ENCODE results near the gene GLIPR1. TPM values are rescaled to one million over a fixed set of nuclear protein-coding genes. Genes with fewer than 3 reads are reported as not detected.
"Not testable (repeated sequence)": the region's sequence is repeated elsewhere in the genome, so short reads cannot be mapped to it uniquely, and the experiment has no call there.

Gene GLIPR1
- total RNA-seq, 2 experiments from 2014 or later = 30.5 to 33.0 TPM

- Mint-ChIP-seq H3K27ac (no peak overlapping the region), H3K27me3 (ENCODE audit: low read depth) (peaks cover 6% of the 10 kb centered on the region), H3K9me3 (ENCODE audit: insufficient read depth) (no peaks in the 10 kb centered on the region), H3K36me3 (ENCODE audit: low read depth) (no peaks in the 10 kb centered on the region), H3K4me3 (no peak overlapping the region), H3K4me1 (ENCODE audit: low read depth) (no peaks in the 10 kb centered on the region)
- ATAC-seq = no peak
- DNase-seq = no peak
- ChIA-PET POLR2A (no interaction called here), CTCF (interaction anchor here (1.3 kb wide), 2 partner anchors 9 to 37 kb away, joined by 3 to 5 read pairs; no protein-coding TSS in a partner anchor)
These were observed 33.7 kb upstream of the GLIPR1 start for GRCh38 chr12:75446857-75447256.

- DNase-seq = no peak
These were observed 32.7 kb upstream of the GLIPR1 start for GRCh38 chr12:75447691-75448393.

GRCh38 chr12:75452675-75453330, 27.8 kb upstream of the GLIPR1 start:
- no peak overlapping the region for H3K4me3 Mint-ChIP-seq
- DNase-seq = no peak
- peaks cover 2% of the 10 kb centered on the region for H3K27me3 Mint-ChIP-seq (ENCODE audit: low read depth)
- no peak for ATAC-seq
- H3K4me1 Mint-ChIP-seq (ENCODE audit: low read depth) = peaks cover 18% of the 10 kb centered on the region
- peaks cover 3% of the 10 kb centered on the region for H3K9me3 Mint-ChIP-seq (ENCODE audit: insufficient read depth)
- peaks cover 12% of the 10 kb centered on the region for H3K36me3 Mint-ChIP-seq (ENCODE audit: low read depth)
- no peak overlapping the region for H3K27ac Mint-ChIP-seq
- ChIA-PET CTCF (interaction anchor here (1.0 to 1.6 kb wide), 3 partner anchors 14 to 118 kb away, joined by 3 to 5 read pairs (median 3); partner anchors contain the start of genes GLIPR1 and GLIPR1L1), POLR2A (interaction anchor here (0.7 kb wide), 1 partner anchor 464 kb away, joined by 4 read pairs; no protein-coding TSS in a partner anchor)

More at GRCh38 chr12:75447691-75448393, 32.7 kb upstream of the GLIPR1 start:
- Mint-ChIP-seq H3K9me3 (ENCODE audit: insufficient read depth) (no peaks in the 10 kb centered on the region), H3K4me1 (ENCODE audit: low read depth) (no peaks in the 10 kb centered on the region), H3K36me3 (ENCODE audit: low read depth) (no peaks in the 10 kb centered on the region), H3K4me3 (no peak overlapping the region), H3K27me3 (ENCODE audit: low read depth) (peaks cover 6% of the 10 kb centered on the region), H3K27ac (no peak overlapping the region)
- ChIA-PET POLR2A (no interaction called here), CTCF (no interaction called here)
- no peak for ATAC-seq

- Mint-ChIP-seq H3K36me3 (ENCODE audit: low read depth) (peaks cover 21% of the 10 kb centered on the region), H3K4me1 (ENCODE audit: low read depth) (peaks cover 43% of the 10 kb centered on the region), H3K27me3 (ENCODE audit: low read depth) (no peaks in the 10 kb centered on the region), H3K4me3 (no peak overlapping the region), H3K9me3 (ENCODE audit: insufficient read depth) (peaks cover 12% of the 10 kb centered on the region), H3K27ac (no peak overlapping the region)
- ATAC-seq = no peak
- ChIA-PET CTCF (interaction anchor here (1.1 to 3.4 kb wide), 5 partner anchors 10 to 64 kb away, joined by 3 to 24 read pairs (median 4); partner anchors contain the start of genes GLIPR1 and GLIPR1L2), POLR2A (interaction anchor here (1.1 kb wide), 1 partner anchor 25 kb away, joined by 4 read pairs; the partner anchor contains the start of gene GLIPR1)
- no peak for DNase-seq
These were observed 24.7 kb upstream of the GLIPR1 start for GRCh38 chr12:75455839-75456238.

- peak overlapping the region; percentile 27 for H3K27ac Mint-ChIP-seq
- peaks cover 21% of the 10 kb centered on the region for H3K36me3 Mint-ChIP-seq (ENCODE audit: low read depth)
- CTCF ChIA-PET = interaction anchor here (1.0 to 3.4 kb wide), 4 partner anchors 12 to 66 kb away, joined by 3 to 24 read pairs (median 6); partner anchors contain the start of gene GLIPR1L2
- H3K27me3 Mint-ChIP-seq (ENCODE audit: low read depth) = no peaks in the 10 kb centered on the region
- POLR2A ChIA-PET = interaction anchor here (0.8 kb wide), 1 partner anchor 54 kb away, joined by 4 read pairs; the partner anchor contains the start of gene KRR1
- H3K9me3 Mint-ChIP-seq (ENCODE audit: insufficient read depth) = peaks cover 12% of the 10 kb centered on the region
- no peak for DNase-seq
- no peak overlapping the region for H3K4me3 Mint-ChIP-seq
- peak; percentile 44 for ATAC-seq
- peaks cover 43% of the 10 kb centered on the region for H3K4me1 Mint-ChIP-seq (ENCODE audit: low read depth)
These were observed 23.4 kb upstream of the GLIPR1 start for GRCh38 chr12:75457191-75457590.

GRCh38 chr12:75457866-75458265, 22.7 kb upstream of the GLIPR1 start:
- Mint-ChIP-seq H3K4me1 (ENCODE audit: low read depth) (peaks cover 43% of the 10 kb centered on the region), H3K9me3 (ENCODE audit: insufficient read depth) (peaks cover 16% of the 10 kb centered on the region), H3K36me3 (ENCODE audit: low read depth) (peaks cover 21% of the 10 kb centered on the region), H3K27ac (peak overlapping the region; percentile 20)
- not testable (repeated sequence) for H3K27me3 Mint-ChIP-seq (ENCODE audit: low read depth); DNase-seq; H3K4me3 Mint-ChIP-seq; ATAC-seq
- ChIA-PET CTCF (interaction anchor here (1.0 to 3.4 kb wide), 4 partner anchors 11 to 67 kb away, joined by 3 to 24 read pairs (median 6); partner anchors contain the start of gene GLIPR1L2), POLR2A (interaction anchor here (0.8 kb wide), 1 partner anchor 53 kb away, joined by 4 read pairs; the partner anchor contains the start of gene KRR1)

GRCh38 chr12:75459755-75460154, 20.8 kb upstream of the GLIPR1 start:
- ATAC-seq = no peak
- no peak overlapping the region for H3K4me3 Mint-ChIP-seq
- H3K27ac Mint-ChIP-seq = no peak overlapping the region
- CTCF ChIA-PET = interaction anchor here (1.2 to 2.5 kb wide), 4 partner anchors 11 to 25 kb away, joined by 4 to 10 read pairs (median 7); partner anchors contain the start of gene GLIPR1
- POLR2A ChIA-PET = interaction anchor here (2.6 kb wide), 1 partner anchor 20 kb away, joined by 6 read pairs; the partner anchor contains the start of gene GLIPR1
- peaks cover 21% of the 10 kb centered on the region for H3K36me3 Mint-ChIP-seq (ENCODE audit: low read depth)
- H3K9me3 Mint-ChIP-seq (ENCODE audit: insufficient read depth) = peaks cover 16% of the 10 kb centered on the region
- peaks cover 43% of the 10 kb centered on the region for H3K4me1 Mint-ChIP-seq (ENCODE audit: low read depth)
- peaks cover 3% of the 10 kb centered on the region for H3K27me3 Mint-ChIP-seq (ENCODE audit: low read depth)
- DNase-seq = no peak

GRCh38 chr12:75460204-75460603, 20.4 kb upstream of the GLIPR1 start:
- ChIA-PET POLR2A (interaction anchor here (2.6 kb wide), 1 partner anchor 20 kb away, joined by 6 read pairs; the partner anchor contains the start of gene GLIPR1), CTCF (interaction anchor here (0.6 to 2.5 kb wide), 5 partner anchors 10 to 1413 kb away, joined by 3 to 10 read pairs (median 5); partner anchors contain the start of gene GLIPR1)
- Mint-ChIP-seq H3K27ac (no peak overlapping the region), H3K4me1 (ENCODE audit: low read depth) (peaks cover 43% of the 10 kb centered on the region), H3K27me3 (ENCODE audit: low read depth) (peaks cover 3% of the 10 kb centered on the region), H3K36me3 (ENCODE audit: low read depth) (peaks cover 21% of the 10 kb centered on the region), H3K4me3 (no peak overlapping the region), H3K9me3 (ENCODE audit: insufficient read depth) (peaks cover 16% of the 10 kb centered on the region)
- no peak for DNase-seq
- no peak for ATAC-seq

GRCh38 chr12:75471902-75472890, 8.4 kb upstream of the GLIPR1 start:
- Mint-ChIP-seq H3K4me3 (no peak overlapping the region), H3K36me3 (ENCODE audit: low read depth) (no peaks in the 10 kb centered on the region), H3K4me1 (ENCODE audit: low read depth) (peaks cover 7% of the 10 kb centered on the region), H3K9me3 (ENCODE audit: insufficient read depth) (no peaks in the 10 kb centered on the region), H3K27me3 (ENCODE audit: low read depth) (peaks cover 3% of the 10 kb centered on the region), H3K27ac (no peak overlapping the region)
- ATAC-seq = no peak
- ChIA-PET POLR2A (no interaction called here), CTCF (interaction anchor here (1.8 kb wide), 1 partner anchor 81 kb away, joined by 5 read pairs; the partner anchor contains the start of gene GLIPR1L2)
- DNase-seq = no peak

- ChIA-PET CTCF (interaction anchor here (1.1 to 2.6 kb wide), 2 partner anchors 10 to 13 kb away, joined by 4 to 17 read pairs; no protein-coding TSS in a partner anchor), POLR2A (no interaction called here)
- no peaks in the 10 kb centered on the region for H3K36me3 Mint-ChIP-seq (ENCODE audit: low read depth)
These were observed 6.4 kb upstream of the GLIPR1 start for GRCh38 chr12:75474116-75474515.

More at GRCh38 chr12:75474116-75474515, 6.4 kb upstream of the GLIPR1 start:
- peaks cover 3% of the 10 kb centered on the region for H3K27me3 Mint-ChIP-seq (ENCODE audit: low read depth)
- H3K9me3 Mint-ChIP-seq (ENCODE audit: insufficient read depth) = no peaks in the 10 kb centered on the region
- H3K4me1 Mint-ChIP-seq (ENCODE audit: low read depth) = peaks cover 26% of the 10 kb centered on the region
- H3K27ac Mint-ChIP-seq = no peak overlapping the region
- no peak for ATAC-seq
- no peak overlapping the region for H3K4me3 Mint-ChIP-seq
- DNase-seq = no peak
